ENCODE results near the gene SSC4D. TPM values are rescaled to one million over a fixed set of nuclear protein-coding genes. Genes with fewer than 3 reads are reported as not detected.

Gene SSC4D
- total RNA-seq, 3 donors from 2014 or later (not counting 1 experiment from before 2014, with no cell fraction given): 0.40 TPM; not detected in 2

GRCh38 chr7:76357475-76358010 is 52.0 kb downstream of the SSC4D start:
- Mint-ChIP-seq H3K27me3 (ENCODE audit: low read depth in 2 of 2) (no peaks in the 10 kb centered on the region), H3K4me3 (peak overlapping the region; percentile 94), H3K27ac (peak overlapping the region; percentile 92 to 99), H3K36me3 (no peaks in the 10 kb centered on the region), H3K4me1 (peaks cover 29 to 31% of the 10 kb centered on the region in 2 donors), H3K9me3 (no peaks in the 10 kb centered on the region)
- WGBS (ENCODE audit: insufficient coverage): 4% methylated on average over 10 of the region's 10 CpGs
- H3K36me3 ChIP-seq (ENCODE audit: control insufficient read depth, insufficient read depth, low read length): peaks cover 3% of the 10 kb centered on the region
- H3K4me1 ChIP-seq (ENCODE audit: control insufficient read depth, insufficient read depth, low read length): peaks cover 10% of the 10 kb centered on the region
- no peak for DNase-seq
- ATAC-seq: no peak
- intact Hi-C loops (cut with micrococcal nuclease): no loop called here
- H3K27me3 ChIP-seq (ENCODE audit: control insufficient read depth, insufficient read depth, low read length): no peaks in the 10 kb centered on the region
- TF ChIP-seq CTCF (IDR thresholded peaks at IDR 0.05): no peak
- peak overlapping the region; percentile 99 for H3K27ac ChIP-seq (ENCODE audit: low read length)
- H3K4me3 ChIP-seq (ENCODE audit: low read length): peak overlapping the region; percentile 97
- no peaks in the 10 kb centered on the region for H3K9me3 ChIP-seq (ENCODE audit: control insufficient read depth, insufficient read depth, low read length)

- Histone ChIP-seq H3K4me1 (ENCODE audit: control insufficient read depth, insufficient read depth, low read length) (peaks cover 10% of the 10 kb centered on the region), H3K9me3 (ENCODE audit: control insufficient read depth, insufficient read depth, low read length) (no peaks in the 10 kb centered on the region), H3K27ac (ENCODE audit: low read length) (no peak overlapping the region), H3K27me3 (ENCODE audit: control insufficient read depth, insufficient read depth, low read length) (no peaks in the 10 kb centered on the region), H3K36me3 (ENCODE audit: control insufficient read depth, insufficient read depth, low read length) (peaks cover 3% of the 10 kb centered on the region), H3K4me3 (ENCODE audit: low read length) (no peak overlapping the region)
- H3K4me3 Mint-ChIP-seq: peak overlapping the region; percentile 94
- H3K27ac Mint-ChIP-seq: peak overlapping the region; percentile 92 to 99
- H3K9me3 Mint-ChIP-seq: no peaks in the 10 kb centered on the region
- H3K4me1 Mint-ChIP-seq: peaks cover 33 to 38% of the 10 kb centered on the region in 2 donors
- no peak for DNase-seq
- WGBS (ENCODE audit: insufficient coverage): 91% methylated on average over 3 of the region's 6 CpGs
- no peak for ATAC-seq
- H3K36me3 Mint-ChIP-seq: no peaks in the 10 kb centered on the region
- TF ChIP-seq CTCF (IDR thresholded peaks at IDR 0.05): no peak
- intact Hi-C loops (cut with micrococcal nuclease): no loop called here
- H3K27me3 Mint-ChIP-seq (ENCODE audit: low read depth in 2 of 2): no peaks in the 10 kb centered on the region
Measured at GRCh38 chr7:76356823-76357222, 52.7 kb downstream of the SSC4D start.

GRCh38 chr7:76356115-76356514 is 53.4 kb downstream of the SSC4D start:
- Mint-ChIP-seq H3K4me3 (peak overlapping the region; percentile 35), H3K4me1 (peaks cover 38% of the 10 kb centered on the region in 2 donors)
- intact Hi-C loops (cut with micrococcal nuclease): no loop called here

More at GRCh38 chr7:76356115-76356514, 53.4 kb downstream of the SSC4D start:
- Histone ChIP-seq H3K27me3 (ENCODE audit: control insufficient read depth, insufficient read depth, low read length) (no peaks in the 10 kb centered on the region), H3K4me3 (ENCODE audit: low read length) (no peak overlapping the region), H3K27ac (ENCODE audit: low read length) (no peak overlapping the region), H3K9me3 (ENCODE audit: control insufficient read depth, insufficient read depth, low read length) (no peaks in the 10 kb centered on the region), H3K36me3 (ENCODE audit: control insufficient read depth, insufficient read depth, low read length) (peaks cover 3% of the 10 kb centered on the region), H3K4me1 (ENCODE audit: control insufficient read depth, insufficient read depth, low read length) (peaks cover 10% of the 10 kb centered on the region)
- Mint-ChIP-seq H3K36me3 (no peaks in the 10 kb centered on the region), H3K9me3 (no peaks in the 10 kb centered on the region), H3K27ac (peak overlapping the region in 1 of 2 donors; percentile 20), H3K27me3 (ENCODE audit: low read depth in 2 of 2) (no peaks in the 10 kb centered on the region)
- no peak for TF ChIP-seq CTCF (IDR thresholded peaks at IDR 0.05)
- ATAC-seq (no peak), DNase-seq (no peak)
- 93% methylated on average over 2 of the region's 4 CpGs for WGBS (ENCODE audit: insufficient coverage)

Data from natural killer cell (primary cell).